GM23338 (cell line): ENCODE data around the gene CMC2. TPM values are rescaled to one million over a fixed set of nuclear protein-coding genes. Genes with fewer than 3 reads are reported as not detected.

ENCODE experiments used
- ATAC-seq: fragments of 200-7000 bp; cut with Tn5 transposase; 3 replicates; pipeline ENCODE4 v1.9.1; 2020
- DNase-seq: peaks from one replicate; pipeline ENCODE4 v3.0.0-alpha.2; 2015; ENCODE audit warnings: low spot score
- H2AFZ ChIP-seq: fragments of 200-600 bp; sonication (generic); 2 replicates; pipeline ENCODE4 v1.8.0; 2016; ENCODE audit warnings: antibody characterized with exemption, mild to moderate bottlenecking, moderate library complexity
- H3F3A ChIP-seq: fragments of 200-600 bp; sonication (generic); replicated peaks from 2 replicates; pipeline ENCODE4 v1.8.0; 2017; ENCODE audit warnings: antibody characterized with exemption, mixed run types, low read depth
- H3K27ac ChIP-seq: fragments of 200-600 bp; sonication (generic); 2 replicates; pipeline ENCODE4 v1.6.1; 2016; ENCODE audit warnings: low read depth
- H3K27me3 ChIP-seq: fragments of 200-600 bp; sonication (generic); 2 replicates; pipeline ENCODE4 v1.8.0; 2016; ENCODE audit warnings: mild to moderate bottlenecking, mixed run types, moderate library complexity; ENCODE audit not compliant: insufficient read depth
- H3K36me3 ChIP-seq: fragments of 200-600 bp; sonication (generic); 2 replicates; pipeline ENCODE4 v1.8.0; 2016; ENCODE audit warnings: mild to moderate bottlenecking; ENCODE audit not compliant: insufficient read depth
- H3K4me1 ChIP-seq: fragments of 200-600 bp; sonication (generic); 2 replicates; pipeline ENCODE4 v1.8.0; 2016; ENCODE audit warnings: mild to moderate bottlenecking, moderate library complexity; ENCODE audit not compliant: insufficient read depth
- H3K4me2 ChIP-seq: fragments of 200-600 bp; sonication (generic); 2 replicates; pipeline ENCODE4 v1.7.1; 2017; ENCODE audit warnings: mixed run types
- H3K4me3 ChIP-seq: fragments of 200-600 bp; sonication (generic); 2 replicates; pipeline ENCODE4 v1.6.1; 2016; ENCODE audit warnings: mixed run types
- H3K79me2 ChIP-seq: fragments of 200-600 bp; sonication (generic); replicated peaks from 2 replicates; pipeline ENCODE4 v1.8.0; 2017; ENCODE audit warnings: mild to moderate bottlenecking; ENCODE audit not compliant: insufficient read depth
- H3K9me2 ChIP-seq: fragments of 200-600 bp; sonication (generic); 2 replicates; pipeline ENCODE4 v1.8.0; 2017; ENCODE audit not compliant: insufficient read depth
- H4K20me1 ChIP-seq: fragments of 200-600 bp; sonication (generic); replicated peaks from 2 replicates; pipeline ENCODE4 v1.8.0; 2017; ENCODE audit warnings: mild to moderate bottlenecking; ENCODE audit not compliant: insufficient read depth
- H3K27ac Mint-ChIP-seq: 2 replicates; pipeline ENCODE4 v1.8.0; 2020; ENCODE audit warnings: inconsistent platforms, mild to moderate bottlenecking, moderate library complexity, mixed read lengths
- H3K27me3 Mint-ChIP-seq: 3 replicates; pipeline ENCODE4 v1.8.0; 2022; ENCODE audit warnings: low read depth, mild to moderate bottlenecking, moderate library complexity, mixed read lengths, inconsistent platforms; ENCODE audit not compliant: insufficient read depth, poor library complexity
- H3K36me3 Mint-ChIP-seq: 3 replicates; pipeline ENCODE4 v1.8.0; 2021; ENCODE audit warnings: low read depth, mild to moderate bottlenecking, inconsistent platforms, moderate library complexity, mixed read lengths
- H3K4me1 Mint-ChIP-seq: 3 replicates; pipeline ENCODE4 v1.8.0; 2020; ENCODE audit warnings: mild to moderate bottlenecking, inconsistent platforms, mixed read lengths
- H3K4me3 Mint-ChIP-seq: 3 replicates; pipeline ENCODE4 v1.8.0; 2021; ENCODE audit warnings: moderate library complexity, mild to moderate bottlenecking, inconsistent platforms, mixed read lengths
- H3K9me3 Mint-ChIP-seq: 3 replicates; pipeline ENCODE4 v1.8.0; 2020; ENCODE audit warnings: moderate library complexity, mild to moderate bottlenecking, inconsistent platforms, mixed read lengths
- EZH2 ChIP-seq: fragments of 200-600 bp; sonication (generic); IDR thresholded peaks from one replicate; pipeline ENCODE4 v1.8.0; 2017; ENCODE audit warnings: antibody characterized with exemption, mild to moderate bottlenecking, low read depth; ENCODE audit not compliant: unreplicated experiment
- EZH2phosphoT487 ChIP-seq: fragments of 200-600 bp; sonication (generic); IDR thresholded peaks from one replicate; pipeline ENCODE4 v1.8.1; 2018; ENCODE audit warnings: antibody characterized with exemption; ENCODE audit not compliant: unreplicated experiment
- NANOG ChIP-seq: IDR thresholded peaks from 2 replicates; pipeline ENCODE4 v1.6.1; 2016; ENCODE audit warnings: antibody characterized with exemption, borderline replicate concordance
- POLR2AphosphoS5 ChIP-seq: IDR thresholded peaks from 2 replicates; pipeline ENCODE4 v1.6.1; 2016; ENCODE audit warnings: antibody characterized with exemption, low read depth
- ZNF331 ChIP-seq: fragments of 250-450 bp; sonication (Bioruptor Pico); IDR thresholded peaks from 2 replicates; pipeline ENCODE4 v1.5.0; 2020; ENCODE audit warnings: low read depth, mild to moderate bottlenecking, moderate library complexity
- polyA plus RNA-seq: library from polyadenylated mRNA; unstranded; fragments of >200 nt; fragmentation: Nextera tagmentation; extraction: Ambion mirVana; gene quantifications from 2 replicates; pipeline ENCODE4 v1.2.1, GENCODE V29; 2016
- total RNA-seq: library from RNA; depleted of rRNA; stranded (reverse); fragments of >200 nt; shearing (Covaris generic); gene quantifications from 2 replicates; pipeline ENCODE4 v1.2.3, GENCODE V29; 2014
- TF ChIP-seq, protein P1 (sequence below): IDR thresholded peaks from one replicate; pipeline ENCODE4 v1.6.1; 2018; ENCODE audit warnings: antibody characterized with exemption; ENCODE audit not compliant: unreplicated experiment
- TF ChIP-seq, protein P2 (sequence below), 2 experiments: fragments of 200-600 bp in 1 of 2; sonication (generic) in 1 of 2; conservative IDR thresholded peaks; 2 replicates each; pipeline versions ENCODE4 v1.5.1 to v1.6.1; 2016 to 2017; ENCODE audit warnings: antibody characterized with exemption in 2 of 2, low read depth in 2 of 2, mild to moderate bottlenecking in 2 of 2, moderate library complexity in 1 of 2
- TF ChIP-seq, protein P3 (sequence below): fragments of 250-450 bp; sonication (Bioruptor Pico); IDR thresholded peaks from 2 replicates; pipeline ENCODE4 v1.5.0; 2020; ENCODE audit warnings: mild to moderate bottlenecking, moderate library complexity

Gene CMC2
- total and polyA plus RNA-seq, 2 experiments from 2014 or later, result 35.7 to 211 TPM

DNA sequence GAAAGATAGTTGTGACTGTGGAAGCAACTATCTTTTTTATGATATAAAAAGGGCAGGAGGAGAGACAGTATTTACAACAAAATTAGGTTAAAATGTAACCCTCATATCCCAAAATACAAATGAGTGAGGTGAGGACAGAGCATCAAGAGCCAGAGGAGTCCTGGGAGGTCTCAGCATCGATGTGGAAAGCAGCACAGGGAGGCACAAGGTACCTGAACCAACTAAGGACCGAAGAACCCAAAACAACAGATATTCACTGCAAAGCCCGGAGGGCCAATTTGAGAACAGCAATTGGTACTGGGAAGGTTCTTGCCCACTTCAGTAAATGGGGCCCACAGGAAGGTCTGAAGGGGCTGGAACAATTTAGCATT is 37.6 kb downstream of the CMC2 start:
- no peaks in the 10 kb centered on the region for H3K36me3 Mint-ChIP-seq
- no peaks in the 10 kb centered on the region for H3K36me3 ChIP-seq
- H3K79me2 ChIP-seq, result no peaks in the 10 kb centered on the region
- no peak overlapping the region for H3K4me3 Mint-ChIP-seq
- H3K4me1 Mint-ChIP-seq, result no peaks in the 10 kb centered on the region
- no peaks in the 10 kb centered on the region for H3K9me2 ChIP-seq
- H3K27ac ChIP-seq, result no peak overlapping the region
- no peaks in the 10 kb centered on the region for H3F3A ChIP-seq
- no peaks in the 10 kb centered on the region for H3K27me3 Mint-ChIP-seq
- no peak overlapping the region for H2AFZ ChIP-seq
- no peak overlapping the region for H3K4me3 ChIP-seq
- H3K9me3 Mint-ChIP-seq, result no peaks in the 10 kb centered on the region
- no peak for DNase-seq
- no peak for ATAC-seq
- H3K4me2 ChIP-seq, result no peak overlapping the region
- no peaks in the 10 kb centered on the region; the same call in 1 of the 2 replicates for H4K20me1 ChIP-seq
- H3K27ac Mint-ChIP-seq, result peak overlapping the region; percentile 48; the same call in 1 of the 2 replicates
- no peaks in the 10 kb centered on the region for H3K4me1 ChIP-seq
- TF ChIP-seq, protein P1, sequence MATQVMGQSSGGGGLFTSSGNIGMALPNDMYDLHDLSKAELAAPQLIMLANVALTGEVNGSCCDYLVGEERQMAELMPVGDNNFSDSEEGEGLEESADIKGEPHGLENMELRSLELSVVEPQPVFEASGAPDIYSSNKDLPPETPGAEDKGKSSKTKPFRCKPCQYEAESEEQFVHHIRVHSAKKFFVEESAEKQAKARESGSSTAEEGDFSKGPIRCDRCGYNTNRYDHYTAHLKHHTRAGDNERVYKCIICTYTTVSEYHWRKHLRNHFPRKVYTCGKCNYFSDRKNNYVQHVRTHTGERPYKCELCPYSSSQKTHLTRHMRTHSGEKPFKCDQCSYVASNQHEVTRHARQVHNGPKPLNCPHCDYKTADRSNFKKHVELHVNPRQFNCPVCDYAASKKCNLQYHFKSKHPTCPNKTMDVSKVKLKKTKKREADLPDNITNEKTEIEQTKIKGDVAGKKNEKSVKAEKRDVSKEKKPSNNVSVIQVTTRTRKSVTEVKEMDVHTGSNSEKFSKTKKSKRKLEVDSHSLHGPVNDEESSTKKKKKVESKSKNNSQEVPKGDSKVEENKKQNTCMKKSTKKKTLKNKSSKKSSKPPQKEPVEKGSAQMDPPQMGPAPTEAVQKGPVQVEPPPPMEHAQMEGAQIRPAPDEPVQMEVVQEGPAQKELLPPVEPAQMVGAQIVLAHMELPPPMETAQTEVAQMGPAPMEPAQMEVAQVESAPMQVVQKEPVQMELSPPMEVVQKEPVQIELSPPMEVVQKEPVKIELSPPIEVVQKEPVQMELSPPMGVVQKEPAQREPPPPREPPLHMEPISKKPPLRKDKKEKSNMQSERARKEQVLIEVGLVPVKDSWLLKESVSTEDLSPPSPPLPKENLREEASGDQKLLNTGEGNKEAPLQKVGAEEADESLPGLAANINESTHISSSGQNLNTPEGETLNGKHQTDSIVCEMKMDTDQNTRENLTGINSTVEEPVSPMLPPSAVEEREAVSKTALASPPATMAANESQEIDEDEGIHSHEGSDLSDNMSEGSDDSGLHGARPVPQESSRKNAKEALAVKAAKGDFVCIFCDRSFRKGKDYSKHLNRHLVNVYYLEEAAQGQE, result no peak
- no peak for TF ChIP-seq EZH2
- TF ChIP-seq, protein P2, sequence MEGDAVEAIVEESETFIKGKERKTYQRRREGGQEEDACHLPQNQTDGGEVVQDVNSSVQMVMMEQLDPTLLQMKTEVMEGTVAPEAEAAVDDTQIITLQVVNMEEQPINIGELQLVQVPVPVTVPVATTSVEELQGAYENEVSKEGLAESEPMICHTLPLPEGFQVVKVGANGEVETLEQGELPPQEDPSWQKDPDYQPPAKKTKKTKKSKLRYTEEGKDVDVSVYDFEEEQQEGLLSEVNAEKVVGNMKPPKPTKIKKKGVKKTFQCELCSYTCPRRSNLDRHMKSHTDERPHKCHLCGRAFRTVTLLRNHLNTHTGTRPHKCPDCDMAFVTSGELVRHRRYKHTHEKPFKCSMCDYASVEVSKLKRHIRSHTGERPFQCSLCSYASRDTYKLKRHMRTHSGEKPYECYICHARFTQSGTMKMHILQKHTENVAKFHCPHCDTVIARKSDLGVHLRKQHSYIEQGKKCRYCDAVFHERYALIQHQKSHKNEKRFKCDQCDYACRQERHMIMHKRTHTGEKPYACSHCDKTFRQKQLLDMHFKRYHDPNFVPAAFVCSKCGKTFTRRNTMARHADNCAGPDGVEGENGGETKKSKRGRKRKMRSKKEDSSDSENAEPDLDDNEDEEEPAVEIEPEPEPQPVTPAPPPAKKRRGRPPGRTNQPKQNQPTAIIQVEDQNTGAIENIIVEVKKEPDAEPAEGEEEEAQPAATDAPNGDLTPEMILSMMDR (conservative IDR thresholded peaks at IDR 0.05; ENCODE audit: low read depth in 2 of 2), result no peak
- TF ChIP-seq NANOG, result no peak
- no peak for TF ChIP-seq EZH2phosphoT487
- no peak for TF ChIP-seq POLR2AphosphoS5
- TF ChIP-seq, protein P3, sequence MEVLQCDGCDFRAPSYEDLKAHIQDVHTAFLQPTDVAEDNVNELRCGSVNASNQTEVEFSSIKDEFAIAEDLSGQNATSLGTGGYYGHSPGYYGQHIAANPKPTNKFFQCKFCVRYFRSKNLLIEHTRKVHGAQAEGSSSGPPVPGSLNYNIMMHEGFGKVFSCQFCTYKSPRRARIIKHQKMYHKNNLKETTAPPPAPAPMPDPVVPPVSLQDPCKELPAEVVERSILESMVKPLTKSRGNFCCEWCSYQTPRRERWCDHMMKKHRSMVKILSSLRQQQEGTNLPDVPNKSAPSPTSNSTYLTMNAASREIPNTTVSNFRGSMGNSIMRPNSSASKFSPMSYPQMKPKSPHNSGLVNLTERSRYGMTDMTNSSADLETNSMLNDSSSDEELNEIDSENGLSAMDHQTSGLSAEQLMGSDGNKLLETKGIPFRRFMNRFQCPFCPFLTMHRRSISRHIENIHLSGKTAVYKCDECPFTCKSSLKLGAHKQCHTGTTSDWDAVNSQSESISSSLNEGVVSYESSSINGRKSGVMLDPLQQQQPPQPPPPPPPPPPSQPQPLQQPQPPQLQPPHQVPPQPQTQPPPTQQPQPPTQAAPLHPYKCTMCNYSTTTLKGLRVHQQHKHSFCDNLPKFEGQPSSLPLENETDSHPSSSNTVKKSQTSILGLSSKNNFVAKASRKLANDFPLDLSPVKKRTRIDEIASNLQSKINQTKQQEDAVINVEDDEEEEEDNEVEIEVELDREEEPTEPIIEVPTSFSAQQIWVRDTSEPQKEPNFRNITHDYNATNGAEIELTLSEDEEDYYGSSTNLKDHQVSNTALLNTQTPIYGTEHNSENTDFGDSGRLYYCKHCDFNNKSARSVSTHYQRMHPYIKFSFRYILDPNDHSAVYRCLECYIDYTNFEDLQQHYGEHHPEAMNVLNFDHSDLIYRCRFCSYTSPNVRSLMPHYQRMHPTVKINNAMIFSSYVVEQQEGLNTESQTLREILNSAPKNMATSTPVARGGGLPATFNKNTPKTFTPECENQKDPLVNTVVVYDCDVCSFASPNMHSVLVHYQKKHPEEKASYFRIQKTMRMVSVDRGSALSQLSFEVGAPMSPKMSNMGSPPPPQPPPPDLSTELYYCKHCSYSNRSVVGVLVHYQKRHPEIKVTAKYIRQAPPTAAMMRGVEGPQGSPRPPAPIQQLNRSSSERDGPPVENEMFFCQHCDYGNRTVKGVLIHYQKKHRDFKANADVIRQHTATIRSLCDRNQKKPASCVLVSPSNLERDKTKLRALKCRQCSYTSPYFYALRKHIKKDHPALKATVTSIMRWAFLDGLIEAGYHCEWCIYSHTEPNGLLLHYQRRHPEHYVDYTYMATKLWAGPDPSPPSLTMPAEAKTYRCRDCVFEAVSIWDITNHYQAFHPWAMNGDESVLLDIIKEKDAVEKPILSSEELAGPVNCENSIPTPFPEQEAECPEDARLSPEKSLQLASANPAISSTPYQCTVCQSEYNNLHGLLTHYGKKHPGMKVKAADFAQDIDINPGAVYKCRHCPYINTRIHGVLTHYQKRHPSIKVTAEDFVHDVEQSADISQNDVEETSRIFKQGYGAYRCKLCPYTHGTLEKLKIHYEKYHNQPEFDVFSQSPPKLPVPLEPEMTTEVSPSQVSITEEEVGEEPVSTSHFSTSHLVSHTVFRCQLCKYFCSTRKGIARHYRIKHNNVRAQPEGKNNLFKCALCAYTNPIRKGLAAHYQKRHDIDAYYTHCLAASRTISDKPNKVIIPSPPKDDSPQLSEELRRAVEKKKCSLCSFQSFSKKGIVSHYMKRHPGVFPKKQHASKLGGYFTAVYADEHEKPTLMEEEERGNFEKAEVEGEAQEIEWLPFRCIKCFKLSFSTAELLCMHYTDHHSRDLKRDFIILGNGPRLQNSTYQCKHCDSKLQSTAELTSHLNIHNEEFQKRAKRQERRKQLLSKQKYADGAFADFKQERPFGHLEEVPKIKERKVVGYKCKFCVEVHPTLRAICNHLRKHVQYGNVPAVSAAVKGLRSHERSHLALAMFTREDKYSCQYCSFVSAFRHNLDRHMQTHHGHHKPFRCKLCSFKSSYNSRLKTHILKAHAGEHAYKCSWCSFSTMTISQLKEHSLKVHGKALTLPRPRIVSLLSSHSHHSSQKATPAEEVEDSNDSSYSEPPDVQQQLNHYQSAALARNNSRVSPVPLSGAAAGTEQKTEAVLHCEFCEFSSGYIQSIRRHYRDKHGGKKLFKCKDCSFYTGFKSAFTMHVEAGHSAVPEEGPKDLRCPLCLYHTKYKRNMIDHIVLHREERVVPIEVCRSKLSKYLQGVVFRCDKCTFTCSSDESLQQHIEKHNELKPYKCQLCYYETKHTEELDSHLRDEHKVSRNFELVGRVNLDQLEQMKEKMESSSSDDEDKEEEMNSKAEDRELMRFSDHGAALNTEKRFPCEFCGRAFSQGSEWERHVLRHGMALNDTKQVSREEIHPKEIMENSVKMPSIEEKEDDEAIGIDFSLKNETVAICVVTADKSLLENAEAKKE (CRISPR knock-in tag), result no peak
- TF ChIP-seq ZNF331, result no peak
- H3K27me3 ChIP-seq, result no peaks in the 10 kb centered on the region
